HT-29 (cell line): Measurements from ENCODE around the gene CIAO2B. TPM values are rescaled to one million over a fixed set of nuclear protein-coding genes. Genes with fewer than 3 reads are reported as not detected.
A peak's percentile ranks its signal among the peaks of the same experiment; 100 is the strongest.

Experiments used
- DNase-seq: peaks from one replicate; pipeline ENCODE4 v3.0.0-alpha.2; 2015; ENCODE audit warnings: low spot score
- total RNA-seq: library from RNA; depleted of rRNA; stranded (reverse); fragments of >200 nt; shearing (Covaris generic); gene quantifications from 2 replicates; pipeline ENCODE4 v1.2.3, GENCODE V29; 2014

Gene CIAO2B
- total RNA-seq, 1 experiment from 2014 or later = 281 TPM

- no peak for DNase-seq
Observed at GRCh38 chr16:66920924-66921680, 13.1 kb downstream of the CIAO2B start.

DNA sequence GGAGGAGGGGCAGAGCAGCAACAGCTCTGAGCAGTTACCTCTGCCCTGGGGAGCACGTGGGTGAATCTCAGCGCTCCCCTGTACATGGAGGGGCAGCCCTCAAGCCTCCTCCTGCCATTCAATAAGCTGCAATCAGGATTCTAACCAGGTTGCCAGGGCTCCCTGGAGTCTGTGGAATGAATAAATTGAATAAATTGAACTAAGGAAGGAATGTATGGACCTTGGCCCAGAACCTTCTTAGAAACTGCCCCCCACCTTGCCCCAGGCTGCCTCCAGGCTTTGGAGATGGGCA, 14.0 kb downstream of the CIAO2B start:
- DNase-seq = no peak

DNA sequence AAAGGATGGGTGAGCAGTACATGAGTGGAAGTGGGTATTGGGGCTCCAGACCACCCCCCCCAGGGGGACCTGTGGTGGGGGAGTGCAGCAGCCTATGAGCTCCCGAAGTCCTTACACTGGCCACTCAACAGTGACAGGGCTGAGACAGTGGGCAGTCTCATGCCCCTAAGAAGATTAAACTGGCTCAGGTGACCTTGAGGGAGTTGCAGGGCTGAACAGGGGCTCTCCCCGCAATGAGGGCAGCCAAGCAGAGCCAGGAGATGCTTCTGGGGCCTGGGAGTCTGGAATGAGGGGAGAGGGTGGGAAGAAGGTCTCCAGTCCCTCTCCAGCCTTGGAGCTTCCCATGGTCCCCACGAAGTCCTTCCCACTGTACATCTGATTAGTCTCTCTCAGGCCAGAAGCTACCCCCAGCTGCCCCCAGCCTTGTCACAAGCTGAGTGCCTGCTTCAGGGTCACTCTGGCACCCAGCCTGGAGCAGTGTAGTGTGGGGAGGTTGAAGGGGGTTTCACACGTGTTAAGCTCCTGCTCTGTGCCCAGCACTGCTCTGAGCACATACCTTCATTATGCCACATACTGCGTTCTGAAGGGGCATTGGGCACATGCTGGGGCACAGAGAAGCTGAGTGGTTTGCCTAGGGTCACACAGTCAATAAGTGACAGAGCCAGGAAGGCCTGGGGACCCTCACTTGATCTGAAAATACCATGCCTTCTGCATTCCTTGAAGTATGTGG, 14.5 kb downstream of the CIAO2B start:
- no peak for DNase-seq

GRCh38 chr16:66918803-66919568, 15.2 kb downstream of the CIAO2B start, which contains the start of gene CDH16:
CDH16 (minus strand) TSS chr16:66918885; CDS start chr16:66918065, 820 bp downstream.
- no peak for DNase-seq

GRCh38 chr16:66918355-66918754, 15.8 kb downstream of the CIAO2B start:
- DNase-seq = no peak

- no peak for DNase-seq
Observed at GRCh38 chr16:66917741-66918140, 16.5 kb downstream of the CIAO2B start.

- DNase-seq = no peak
Observed at GRCh38 chr16:66916518-66916917, 17.7 kb downstream of the CIAO2B start.

GRCh38 chr16:66915041-66915440, 19.2 kb downstream of the CIAO2B start:
- no peak for DNase-seq

DNA sequence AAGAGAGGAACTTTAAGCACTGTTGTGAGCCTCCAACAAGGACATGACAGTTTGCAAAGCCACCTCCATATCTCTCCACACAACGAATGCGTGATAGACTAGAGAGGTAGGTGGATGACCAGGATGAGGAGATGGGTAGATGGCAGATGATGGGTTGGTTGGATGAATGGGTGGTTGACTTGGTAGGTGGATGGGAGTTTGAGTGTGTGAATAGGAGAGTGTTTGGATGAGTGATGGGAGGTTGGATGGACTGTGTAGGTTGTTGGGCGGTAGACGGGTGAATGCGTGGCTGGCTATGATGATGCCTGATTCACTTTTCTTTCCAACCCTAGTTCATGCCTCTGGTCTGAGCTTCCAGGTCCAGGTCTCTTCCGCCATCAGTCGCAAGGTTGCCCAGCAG, 19.7 kb downstream of the CIAO2B start:
- no peak for DNase-seq

- DNase-seq = no peak
Observed at GRCh38 chr16:66913711-66914110, 20.5 kb downstream of the CIAO2B start.

DNA sequence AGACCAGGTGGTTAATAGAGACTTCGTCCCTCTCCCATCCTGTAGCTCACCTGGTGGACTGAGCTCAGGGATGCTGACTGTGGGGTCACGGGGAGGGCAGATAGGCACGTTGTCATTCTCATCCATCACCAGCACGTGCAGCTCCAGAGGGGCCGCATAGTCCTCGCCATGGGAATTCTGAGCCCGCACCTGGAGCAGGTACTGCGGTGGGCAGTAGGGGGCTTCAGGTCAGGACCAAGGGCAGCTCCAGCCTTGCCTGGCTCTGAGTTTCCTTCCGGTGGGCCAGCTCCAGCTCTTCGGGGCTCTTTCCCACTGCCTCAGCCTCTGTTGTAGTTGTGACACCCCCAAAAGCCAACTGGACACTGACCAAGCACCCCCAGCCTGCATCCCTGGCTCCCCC, 21.1 kb downstream of the CIAO2B start:
- DNase-seq = no peak

DNA sequence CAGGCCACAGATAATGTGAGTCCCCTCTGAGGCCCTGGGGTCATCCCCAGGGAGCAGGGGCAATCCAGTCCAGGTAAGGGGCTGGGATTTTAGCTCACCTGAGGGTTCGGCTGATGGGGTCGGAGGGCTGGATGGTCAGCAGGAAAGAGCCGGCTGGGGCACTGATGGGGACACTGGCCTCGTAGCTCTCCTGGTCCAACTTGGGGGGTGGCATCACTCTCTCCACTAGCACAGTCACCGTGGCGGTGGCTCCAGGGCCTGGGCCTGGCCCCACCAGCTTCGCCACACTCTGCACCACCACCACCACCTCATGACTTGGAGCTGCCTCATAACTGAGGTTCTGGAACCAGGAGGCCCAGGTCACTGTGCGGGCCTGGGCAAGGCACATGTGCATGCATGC, 22.4 kb downstream of the CIAO2B start:
- no peak for DNase-seq

DNA sequence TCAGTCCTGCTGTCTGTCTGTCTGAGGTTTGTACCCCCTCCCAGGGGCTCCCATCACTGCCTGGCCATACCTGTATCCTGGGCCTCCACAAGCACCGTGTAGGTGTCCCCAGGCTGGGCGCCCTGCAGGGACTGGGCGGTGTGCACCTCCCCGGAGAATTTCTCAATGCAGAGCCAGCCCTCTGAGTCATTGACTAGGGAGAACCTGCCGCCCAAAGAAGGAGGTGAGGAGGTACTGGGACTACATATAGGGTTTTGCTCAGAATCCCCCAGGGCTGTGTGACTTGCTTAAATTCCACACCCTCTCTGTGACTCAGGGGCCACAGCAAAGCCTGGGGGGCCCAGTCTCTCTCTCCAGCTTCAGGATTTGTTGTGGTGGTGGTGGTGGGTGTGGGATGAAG, 23.1 kb downstream of the CIAO2B start:
- no peak for DNase-seq

GRCh38 chr16:66910175-66910940, 23.8 kb downstream of the CIAO2B start:
- no peak for DNase-seq

DNA sequence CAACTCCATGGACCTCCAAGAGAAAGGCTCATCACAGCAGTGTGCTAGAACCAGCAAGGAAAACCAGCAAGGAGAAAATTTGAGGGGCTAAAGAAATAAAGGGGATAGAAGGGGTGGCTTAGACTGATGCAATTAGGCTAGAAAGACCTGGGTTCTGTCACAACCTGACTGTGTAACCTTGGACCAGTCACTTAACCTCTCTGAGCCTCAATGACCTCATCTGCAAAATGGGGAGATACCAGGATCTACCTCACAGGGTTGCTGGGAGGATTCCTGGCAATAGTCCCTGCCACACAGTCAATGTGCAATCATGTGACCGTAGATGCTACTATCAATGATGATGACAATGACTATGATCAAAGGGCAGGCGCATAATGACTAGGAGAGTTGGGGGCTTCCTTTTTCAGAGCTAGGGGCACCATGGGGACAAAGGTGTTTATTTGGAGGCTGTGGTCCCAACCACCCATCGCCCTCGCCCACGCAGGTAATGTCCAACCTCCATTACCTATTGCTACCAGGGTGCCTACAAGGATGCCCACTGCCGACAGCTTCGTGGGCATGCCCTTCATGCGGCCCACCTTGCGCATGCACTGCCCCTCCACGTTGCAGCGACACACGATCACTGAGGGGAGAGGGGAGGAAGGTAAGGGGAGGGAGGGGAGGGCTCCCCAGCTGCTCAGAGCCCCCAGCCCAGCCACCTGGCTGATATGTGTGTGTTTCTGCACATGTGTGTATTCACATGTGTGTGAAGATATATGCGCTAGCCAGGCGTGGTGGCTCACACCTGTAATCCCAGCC, 25.2 kb downstream of the CIAO2B start:
- no peak for DNase-seq

DNA sequence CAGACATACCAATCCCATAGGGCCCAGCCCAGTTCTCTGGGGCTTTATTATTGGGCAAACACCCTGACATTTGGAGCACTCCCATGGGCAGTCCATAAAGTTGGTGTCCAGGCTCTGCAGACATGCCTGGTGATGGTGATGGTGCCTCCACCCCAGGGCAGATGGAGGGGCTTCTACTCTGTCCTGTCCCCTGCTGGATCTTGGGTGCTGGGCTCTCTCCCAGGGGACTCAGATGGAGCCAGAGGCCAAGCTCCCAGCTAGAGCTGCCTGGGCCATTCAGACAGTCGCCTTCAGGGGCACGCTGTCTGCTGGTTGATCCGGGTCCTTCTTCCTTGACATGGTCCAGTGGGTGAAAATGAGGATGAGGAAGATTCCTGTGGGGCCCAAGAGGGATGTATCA, 26.1 kb downstream of the CIAO2B start:
- DNase-seq = no peak

GRCh38 chr16:66906916-66907836, 27.0 kb downstream of the CIAO2B start:
- no peak for DNase-seq

GRCh38 chr16:66905633-66906539, 28.3 kb downstream of the CIAO2B start:
- peak; percentile 83 for DNase-seq
